NAMALWA (cell line): Measurements from ENCODE around the gene AGAP1.

Experiments
- DNase-seq: peaks from one replicate; pipeline ENCODE4 v3.0.0-alpha.2; 2015; ENCODE audit warnings: low spot score

AGAP1 gene

GRCh38 chr2:235665661-235666212, 171.9 kb downstream of the AGAP1 start:
- DNase-seq = no peak

- no peak for DNase-seq
These were observed 172.5 kb downstream of the AGAP1 start for GRCh38 chr2:235666213-235666781.

GRCh38 chr2:235668782-235669181, 174.9 kb downstream of the AGAP1 start:
- no peak for DNase-seq

GRCh38 chr2:235669269-235669831, 175.5 kb downstream of the AGAP1 start:
- no peak for DNase-seq

GRCh38 chr2:235669983-235670962, 176.4 kb downstream of the AGAP1 start:
- DNase-seq = no peak

GRCh38 chr2:235670974-235671787, 177.3 kb downstream of the AGAP1 start:
- DNase-seq = no peak

GRCh38 chr2:235672720-235673119, 178.9 kb downstream of the AGAP1 start:
- DNase-seq = no peak

GRCh38 chr2:235674146-235674545, 180.3 kb downstream of the AGAP1 start:
- DNase-seq = no peak

GRCh38 chr2:235674812-235675211, 181.0 kb downstream of the AGAP1 start:
- DNase-seq = no peak

- DNase-seq = no peak
These were observed 182.1 kb downstream of the AGAP1 start for GRCh38 chr2:235675678-235676535.

GRCh38 chr2:235676536-235676799, 182.6 kb downstream of the AGAP1 start:
- no peak for DNase-seq

- no peak for DNase-seq
These were observed 183.5 kb downstream of the AGAP1 start for GRCh38 chr2:235677276-235677788.

- no peak for DNase-seq
These were observed 184.1 kb downstream of the AGAP1 start for GRCh38 chr2:235677937-235678336.

- no peak for DNase-seq
These were observed 184.9 kb downstream of the AGAP1 start for GRCh38 chr2:235678712-235679111.

GRCh38 chr2:235679471-235679870, 185.6 kb downstream of the AGAP1 start:
- DNase-seq = no peak

- DNase-seq = no peak
These were observed 191.3 kb downstream of the AGAP1 start for GRCh38 chr2:235685024-235685721.

- no peak for DNase-seq
These were observed 194.9 kb downstream of the AGAP1 start for GRCh38 chr2:235688511-235689426.

GRCh38 chr2:235689427-235689853, 195.6 kb downstream of the AGAP1 start:
- no peak for DNase-seq
